ENCODE results near the gene WSCD1. TPM values are rescaled to one million over a fixed set of nuclear protein-coding genes. Genes with fewer than 3 reads are reported as not detected.

WSCD1 gene
- total and polyA plus RNA-seq, 2 donors (not counting 3 experiments of a cell fraction or from before 2014, with no cell fraction given), result 21.5 to 49.4 TPM

- Histone ChIP-seq H3K79me2 (ENCODE audit: control insufficient read depth, insufficient read depth, low read length) (no peaks in the 10 kb centered on the region), H3K36me3 (ENCODE audit: control insufficient read depth in 2 of 2, extremely low read depth in 1 of 2, insufficient read depth in 2 of 2, low read length in 2 of 2) (peaks cover 0 to 16% of the 10 kb centered on the region in 2 experiments), H3K9me1 (replicated peaks; ENCODE audit: control insufficient read depth, extremely low read depth, insufficient read depth, low read length) (no peaks in the 10 kb centered on the region), H3K4me3 (replicated peaks in 1 of 3; ENCODE audit: insufficient read depth in 1 of 3, low read depth in 1 of 3, low read length in 3 of 3) (no peak overlapping the region), H3K27ac (ENCODE audit: insufficient read depth, low read depth, low read length) (no peak overlapping the region), H2AFZ (ENCODE audit: low read depth, low read length) (no peak overlapping the region), H3K4me1 (ENCODE audit: control insufficient read depth, extremely low read depth, insufficient read depth, low read length) (peaks cover 6% of the 10 kb centered on the region), H3K9ac (replicated peaks; ENCODE audit: extremely low read depth, insufficient read depth, low read length) (no peak overlapping the region), H3K27me3 (ENCODE audit: control insufficient read depth in 2 of 2, insufficient read depth in 2 of 2, low read length in 2 of 2) (no peaks in the 10 kb centered on the region), H3K9me3 (replicated peaks; ENCODE audit: control insufficient read depth, insufficient read depth, low read length) (no peaks in the 10 kb centered on the region), H4K20me1 (replicated peaks; ENCODE audit: control insufficient read depth, extremely low read depth, insufficient read depth, low read length) (no peaks in the 10 kb centered on the region), H3K4me2 (ENCODE audit: insufficient read depth, low read length) (no peak overlapping the region)
- TF ChIP-seq EZH2 (IDR thresholded peaks at IDR 0.05; ENCODE audit: borderline replicate concordance, low read depth, low read length, severe bottlenecking) (no peak), POLR2A (IDR thresholded peaks at IDR 0.05; ENCODE audit: low read depth, low read length) (no peak), GATA2 (IDR thresholded peaks at IDR 0.05; ENCODE audit: insufficient read depth, insufficient read length, low read depth, low read length) (no peak), POLR2AphosphoS5 (IDR thresholded peaks at IDR 0.05; ENCODE audit: insufficient read depth, low read depth, low read length) (no peak), CTCF (IDR thresholded peaks at IDR 0.05; ENCODE audit: extremely low read depth in 1 of 2, insufficient read depth in 1 of 2, low read depth in 1 of 2, low read length in 2 of 2) (no peak), MAX (IDR thresholded peaks at IDR 0.05; ENCODE audit: insufficient read depth, insufficient read length) (no peak)
- DNase-seq (ENCODE audit: low read depth, low spot score) (no peak), FAIRE-seq (no peak)
- ChIA-PET CTCF (interaction anchor here (2.1 kb wide), 1 partner anchor 325 kb away, joined by 8 read pairs; no protein-coding TSS in a partner anchor), POLR2A (no interaction called here)
- BruUV-seq (replicated peaks), result no TSS peak
- dilution Hi-C loops (cut with MboI; ENCODE audit: extremely low pct_ligation_motif_present, low sequenced_read_pairs), result no loop called here
- intact Hi-C loops (cut with micrococcal nuclease), result no loop called here
Observed at GRCh38 chr17:6088141-6088540, 18.0 kb downstream of the WSCD1 start.

Measured in endothelial cell of umbilical vein (primary cell).